Ascending aorta (tissue), 2 donors: ENCODE measurements around the gene HMOX2. TPM values are rescaled to one million over a fixed set of nuclear protein-coding genes. Genes with fewer than 3 reads are reported as not detected.
A peak's percentile ranks its signal among the peaks of the same experiment; 100 is the strongest.

Source experiments
- DNase-seq, 2 donors: peaks; one replicate each; pipeline ENCODE4 v3.0.0-alpha.2; 2019; ENCODE audit warnings: low spot score in 2 of 2
- H3K27ac ChIP-seq, 2 donors: fragments of 200-600 bp; sonication (generic); one replicate each; pipeline ENCODE4 v1.5.1; 2016 to 2017; ENCODE audit warnings: mild to moderate bottlenecking in 1 of 2
- H3K27me3 ChIP-seq: fragments of 200-600 bp; sonication (generic); one replicate; pipeline ENCODE4 v1.5.1; 2017
- H3K36me3 ChIP-seq, 2 donors: fragments of 200-600 bp; sonication (generic); one replicate each; pipeline ENCODE4 v1.5.1; 2016
- H3K4me1 ChIP-seq, 2 donors: fragments of 200-600 bp; sonication (generic); one replicate each; pipeline ENCODE4 v1.5.1; 2016 to 2017; ENCODE audit warnings: mild to moderate bottlenecking in 1 of 2
- H3K4me3 ChIP-seq, 2 donors: fragments of 200-600 bp; sonication (generic); one replicate each; pipeline ENCODE4 v1.5.1; 2016 to 2017; ENCODE audit warnings: mild to moderate bottlenecking in 1 of 2
- H3K9me3 ChIP-seq, 2 donors: fragments of 200-600 bp; sonication (generic); one replicate each; pipeline ENCODE4 v1.5.1; 2016
- intact Hi-C: fragments of 100-400 bp; cut with DNase I; formaldehyde crosslinking; loops from one replicate; pipeline ENCODE4 v1.15.1; 2023
- total RNA-seq: library from RNA; depleted of rRNA; stranded (reverse); fragments of >200 nt; gene quantifications from one replicate; pipeline ENCODE4 v1.1.0, GENCODE V29; 2016
- TF ChIP-seq, protein P1 (sequence below), 3 experiments: fragments of 200-600 bp in 2 of 3; fragments of 450-650 bp in 1 of 3; sonication (generic) in 2 of 3; IDR thresholded peaks; one replicate each; pipeline ENCODE4 v1.5.1; 2016 to 2019; ENCODE audit warnings: antibody characterized with exemption in 3 of 3, mild to moderate bottlenecking in 1 of 3, moderate library complexity in 1 of 3

The HMOX2 gene
- total RNA-seq, 1 donor from 2014 or later: 36.7 TPM

GRCh38 chr16:4488499-4488967 is 12.3 kb downstream of the HMOX2 start:
- H3K9me3 ChIP-seq: no peaks in the 10 kb centered on the region
- intact Hi-C loops: no loop called here
- TF ChIP-seq, protein P1, sequence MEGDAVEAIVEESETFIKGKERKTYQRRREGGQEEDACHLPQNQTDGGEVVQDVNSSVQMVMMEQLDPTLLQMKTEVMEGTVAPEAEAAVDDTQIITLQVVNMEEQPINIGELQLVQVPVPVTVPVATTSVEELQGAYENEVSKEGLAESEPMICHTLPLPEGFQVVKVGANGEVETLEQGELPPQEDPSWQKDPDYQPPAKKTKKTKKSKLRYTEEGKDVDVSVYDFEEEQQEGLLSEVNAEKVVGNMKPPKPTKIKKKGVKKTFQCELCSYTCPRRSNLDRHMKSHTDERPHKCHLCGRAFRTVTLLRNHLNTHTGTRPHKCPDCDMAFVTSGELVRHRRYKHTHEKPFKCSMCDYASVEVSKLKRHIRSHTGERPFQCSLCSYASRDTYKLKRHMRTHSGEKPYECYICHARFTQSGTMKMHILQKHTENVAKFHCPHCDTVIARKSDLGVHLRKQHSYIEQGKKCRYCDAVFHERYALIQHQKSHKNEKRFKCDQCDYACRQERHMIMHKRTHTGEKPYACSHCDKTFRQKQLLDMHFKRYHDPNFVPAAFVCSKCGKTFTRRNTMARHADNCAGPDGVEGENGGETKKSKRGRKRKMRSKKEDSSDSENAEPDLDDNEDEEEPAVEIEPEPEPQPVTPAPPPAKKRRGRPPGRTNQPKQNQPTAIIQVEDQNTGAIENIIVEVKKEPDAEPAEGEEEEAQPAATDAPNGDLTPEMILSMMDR (IDR thresholded peaks at IDR 0.05): no peak
- no peaks in the 10 kb centered on the region for H3K27me3 ChIP-seq
- H3K36me3 ChIP-seq: peaks cover 9 to 16% of the 10 kb centered on the region in 2 donors
- no peaks in the 10 kb centered on the region for H3K4me1 ChIP-seq
- H3K4me3 ChIP-seq: no peak overlapping the region
- no peak for DNase-seq
- peak overlapping the region in 1 of 2 donors; percentile 12 for H3K27ac ChIP-seq

- TF ChIP-seq, protein P1 (IDR thresholded peaks at IDR 0.05): no peak
- H3K4me3 ChIP-seq: no peak overlapping the region
- intact Hi-C loops: no loop called here
- peaks cover 8 to 11% of the 10 kb centered on the region in 2 donors for H3K36me3 ChIP-seq
- no peak overlapping the region for H3K27ac ChIP-seq
- H3K27me3 ChIP-seq: no peaks in the 10 kb centered on the region
- H3K9me3 ChIP-seq: no peaks in the 10 kb centered on the region
- DNase-seq: no peak
- no peaks in the 10 kb centered on the region for H3K4me1 ChIP-seq
These were observed 12.8 kb downstream of the HMOX2 start for GRCh38 chr16:4489030-4489429.

DNA sequence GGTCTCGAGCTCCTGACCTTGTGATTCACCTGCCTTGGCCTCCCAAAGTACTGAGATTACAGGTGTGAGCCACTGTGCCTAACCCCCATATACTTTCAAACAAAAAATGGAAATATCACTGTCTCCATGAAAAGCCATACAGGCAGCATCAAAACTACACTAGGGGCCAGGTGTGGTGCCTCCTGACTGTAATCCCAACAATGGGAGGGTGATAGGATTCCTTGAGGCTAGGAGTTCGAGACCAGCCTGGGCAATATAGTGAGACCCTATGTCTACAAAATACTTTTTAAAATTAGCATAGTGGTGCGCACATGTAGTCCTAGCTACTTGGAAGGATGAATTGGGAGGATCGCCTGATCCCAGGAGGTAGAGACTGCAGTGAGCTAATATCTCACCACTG is 15.7 kb downstream of the HMOX2 start:
- intact Hi-C loops: no loop called here
- Histone ChIP-seq H3K9me3 (no peaks in the 10 kb centered on the region), H3K4me1 (no peaks in the 10 kb centered on the region), H3K27ac (no peak overlapping the region), H3K27me3 (no peaks in the 10 kb centered on the region), H3K4me3 (no peak overlapping the region), H3K36me3 (peaks cover 0 to 6% of the 10 kb centered on the region in 2 donors)
- DNase-seq: no peak
- TF ChIP-seq, protein P1 (IDR thresholded peaks at IDR 0.05): no peak

- no peak overlapping the region for H3K4me3 ChIP-seq
- H3K36me3 ChIP-seq: peaks cover 0 to 4% of the 10 kb centered on the region in 2 donors
- no peak overlapping the region for H3K27ac ChIP-seq
- no peaks in the 10 kb centered on the region for H3K9me3 ChIP-seq
- no peak for DNase-seq
- TF ChIP-seq, protein P1 (IDR thresholded peaks at IDR 0.05): no peak
- intact Hi-C loops: no loop called here
- H3K4me1 ChIP-seq: peaks cover 1 to 3% of the 10 kb centered on the region in 2 donors
- no peaks in the 10 kb centered on the region for H3K27me3 ChIP-seq
These were observed 18.7 kb downstream of the HMOX2 start for GRCh38 chr16:4494746-4495490.

DNA sequence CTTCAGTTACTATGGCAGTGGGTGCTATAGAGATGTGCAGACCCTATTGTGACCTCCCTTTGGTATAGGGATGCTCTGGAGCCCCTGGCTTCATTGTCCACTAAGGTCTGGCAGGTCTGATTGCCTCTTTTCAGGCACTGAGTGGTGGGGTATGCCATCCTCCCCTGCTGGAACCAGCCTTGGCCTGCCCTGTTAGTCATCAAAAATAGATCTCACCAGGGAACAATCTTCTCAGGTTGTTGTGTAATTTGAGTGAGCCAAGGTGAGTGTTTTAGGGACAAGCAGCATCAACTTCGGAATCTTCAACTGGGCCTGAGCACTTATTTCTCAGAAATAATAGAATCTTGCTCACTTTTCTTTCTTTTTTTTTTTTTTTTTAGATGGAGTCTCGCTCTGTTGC is 19.6 kb downstream of the HMOX2 start:
- no peak overlapping the region for H3K27ac ChIP-seq
- H3K4me1 ChIP-seq: peaks cover 3 to 12% of the 10 kb centered on the region in 2 donors
- intact Hi-C loops: no loop called here
- no peak for DNase-seq
- H3K36me3 ChIP-seq: peaks cover 0 to 4% of the 10 kb centered on the region in 2 donors
- no peaks in the 10 kb centered on the region for H3K9me3 ChIP-seq
- TF ChIP-seq, protein P1 (IDR thresholded peaks at IDR 0.05): no peak
- no peaks in the 10 kb centered on the region for H3K27me3 ChIP-seq
- no peak overlapping the region for H3K4me3 ChIP-seq
